ENCODE measurements around the gene NR2F1-AS1.
"Not testable (repeated sequence)": the region's sequence is repeated elsewhere in the genome, so short reads cannot be mapped to it uniquely, and the experiment has no call there.

NR2F1-AS1 gene

GRCh38 chr5:93423300-93423699 lies 157.7 kb downstream of the NR2F1-AS1 start:
- no peak for DNase-seq

- peak; percentile 65 for DNase-seq
Measured at GRCh38 chr5:93422652-93423280, 158.3 kb downstream of the NR2F1-AS1 start.

- DNase-seq, result peak; percentile 26
Measured at GRCh38 chr5:93421987-93422401, 159.0 kb downstream of the NR2F1-AS1 start.

- no peak for DNase-seq
Measured at GRCh38 chr5:93421468-93421867, 159.6 kb downstream of the NR2F1-AS1 start.

GRCh38 chr5:93417490-93417889 lies 163.5 kb downstream of the NR2F1-AS1 start:
- DNase-seq, result no peak

- DNase-seq, result no peak
Measured at GRCh38 chr5:93415819-93416218, 165.2 kb downstream of the NR2F1-AS1 start.

GRCh38 chr5:93411716-93412115 lies 169.3 kb downstream of the NR2F1-AS1 start:
- DNase-seq, result no peak

- DNase-seq, result no peak
Measured at GRCh38 chr5:93409691-93410090, 171.3 kb downstream of the NR2F1-AS1 start.

GRCh38 chr5:93407454-93407853 lies 173.6 kb downstream of the NR2F1-AS1 start:
- no peak for DNase-seq

- no peak for DNase-seq
Measured at GRCh38 chr5:93406971-93407401, 174.0 kb downstream of the NR2F1-AS1 start.

- DNase-seq, result no peak
Measured at GRCh38 chr5:93404246-93404645, 176.8 kb downstream of the NR2F1-AS1 start.

GRCh38 chr5:93403141-93403928 lies 177.7 kb downstream of the NR2F1-AS1 start:
- DNase-seq, result no peak

GRCh38 chr5:93402451-93402850 lies 178.6 kb downstream of the NR2F1-AS1 start:
- DNase-seq, result no peak

GRCh38 chr5:93401634-93402213 lies 179.3 kb downstream of the NR2F1-AS1 start:
- no peak for DNase-seq

GRCh38 chr5:93399675-93400074 lies 181.3 kb downstream of the NR2F1-AS1 start:
- DNase-seq, result no peak

- no peak for DNase-seq
Measured at GRCh38 chr5:93395971-93396379, 185.0 kb downstream of the NR2F1-AS1 start.

GRCh38 chr5:93395010-93395409 lies 186.0 kb downstream of the NR2F1-AS1 start:
- no peak for DNase-seq

GRCh38 chr5:93394301-93394700 lies 186.7 kb downstream of the NR2F1-AS1 start:
- no peak for DNase-seq

- not testable (repeated sequence) for DNase-seq
Measured at GRCh38 chr5:93391169-93391568, 189.8 kb downstream of the NR2F1-AS1 start.

GRCh38 chr5:93385655-93386054 lies 195.4 kb downstream of the NR2F1-AS1 start:
- no peak for DNase-seq

GRCh38 chr5:93384995-93385394 lies 196.0 kb downstream of the NR2F1-AS1 start:
- no peak for DNase-seq

- no peak for DNase-seq
Measured at GRCh38 chr5:93384026-93384425, 197.0 kb downstream of the NR2F1-AS1 start.

GRCh38 chr5:93382188-93382825 lies 198.7 kb downstream of the NR2F1-AS1 start:
- no peak for DNase-seq

GRCh38 chr5:93381057-93381456 lies 200.0 kb downstream of the NR2F1-AS1 start:
- DNase-seq, result no peak
